WTC11 (cell line): ENCODE measurements around the gene TBL1X. TPM values are rescaled to one million over a fixed set of nuclear protein-coding genes. Genes with fewer than 3 reads are reported as not detected.

Source experiments
- ATAC-seq: fragments of 200-7000 bp; cut with Tn5 transposase; 2 replicates; pipeline ENCODE4 v1.10.0; 2021; ENCODE audit warnings: mild to moderate bottlenecking, moderate library complexity
- CTCF ChIA-PET: fragments of 300-600 bp; sonication (Branson Sonifier 250); formaldehyde crosslinking; loops from one replicate; lab custom pipeline; 2021; ENCODE audit warnings: antibody characterized with exemption; lab: Charles Lee
- POLR2A ChIA-PET: fragments of 350-600 bp; sonication (Branson Sonifier 250); formaldehyde crosslinking; loops from one replicate; lab custom pipeline; 2021; ENCODE audit warnings: antibody characterized with exemption; lab: Charles Lee
- DNase-seq: peaks from one replicate; pipeline ENCODE4 v3.0.0; 2021; ENCODE audit warnings: low spot score
- H3K27ac Mint-ChIP-seq: 2 replicates; pipeline ENCODE4 v1.8.0; 2021; ENCODE audit warnings: mixed read lengths
- H3K27me3 Mint-ChIP-seq: 2 replicates; pipeline ENCODE4 v1.8.0; 2021; ENCODE audit warnings: low read depth, mild to moderate bottlenecking, moderate library complexity, mixed read lengths
- H3K36me3 Mint-ChIP-seq: 2 replicates; pipeline ENCODE4 v1.8.0; 2021; ENCODE audit warnings: mixed read lengths
- H3K4me1 Mint-ChIP-seq: 2 replicates; pipeline ENCODE4 v1.8.0; 2022; ENCODE audit warnings: mixed read lengths
- H3K4me3 Mint-ChIP-seq: 2 replicates; pipeline ENCODE4 v1.8.0; 2021; ENCODE audit warnings: mild to moderate bottlenecking, moderate library complexity, mixed read lengths
- H3K9me3 Mint-ChIP-seq: 2 replicates; pipeline ENCODE4 v1.8.0; 2021; ENCODE audit warnings: mixed read lengths
- ATF6 ChIP-seq: sonication (generic); formaldehyde crosslinking; IDR thresholded peaks from 2 replicates; pipeline ENCODE4 v1.8.1; 2023; ENCODE audit warnings: mild to moderate bottlenecking, missing genetic modification reagents
- CBFB ChIP-seq: sonication (generic); formaldehyde crosslinking; IDR thresholded peaks from 2 replicates; pipeline ENCODE4 v1.8.1; 2022; ENCODE audit warnings: mild to moderate bottlenecking, low read depth, missing genetic modification reagents
- CREM ChIP-seq: sonication (generic); formaldehyde crosslinking; IDR thresholded peaks from 2 replicates; pipeline ENCODE4 v1.8.1; 2022; ENCODE audit warnings: mild to moderate bottlenecking, missing genetic modification reagents, moderate library complexity
- CTCF ChIP-seq: fragments of 200-600 bp; IDR thresholded peaks from 2 replicates; pipeline ENCODE4 v1.8.0; 2022; ENCODE audit warnings: antibody characterized with exemption
- ETV6 ChIP-seq: sonication (generic); formaldehyde crosslinking; IDR thresholded peaks from 2 replicates; pipeline ENCODE4 v1.8.1; 2022; ENCODE audit warnings: mild to moderate bottlenecking, missing genetic modification reagents
- FOXK1 ChIP-seq: sonication (generic); formaldehyde crosslinking; IDR thresholded peaks from 2 replicates; pipeline ENCODE4 v1.8.0; 2022; ENCODE audit warnings: mild to moderate bottlenecking, moderate library complexity, missing genetic modification reagents
- FOXP1 ChIP-seq: sonication (generic); formaldehyde crosslinking; IDR thresholded peaks from 2 replicates; pipeline ENCODE4 v1.8.0; 2022; ENCODE audit warnings: missing genetic modification reagents, mild to moderate bottlenecking, moderate library complexity, borderline replicate concordance
- GRHL2 ChIP-seq: fragments of 250-450 bp; sonication (Bioruptor Pico); IDR thresholded peaks from 2 replicates; pipeline ENCODE4 v1.8.0; 2022; ENCODE audit warnings: mild to moderate bottlenecking, moderate library complexity; ENCODE audit not compliant: insufficient replicate concordance, severe bottlenecking
- KAT7 ChIP-seq: sonication (generic); formaldehyde crosslinking; IDR thresholded peaks from 2 replicates; pipeline ENCODE4 v1.8.1; 2023; ENCODE audit warnings: missing genetic modification reagents, mild to moderate bottlenecking, borderline replicate concordance
- NFATC4 ChIP-seq: fragments of 250-450 bp; sonication (Bioruptor Pico); IDR thresholded peaks from 2 replicates; pipeline ENCODE4 v1.9.0; 2021; ENCODE audit warnings: mild to moderate bottlenecking
- NFE2L1 ChIP-seq: sonication (generic); formaldehyde crosslinking; IDR thresholded peaks from 2 replicates; pipeline ENCODE4 v1.8.1; 2023; ENCODE audit warnings: missing genetic modification reagents
- NR1H2 ChIP-seq: sonication (generic); formaldehyde crosslinking; IDR thresholded peaks from 2 replicates; pipeline ENCODE4 v1.9.0; 2021; ENCODE audit warnings: mild to moderate bottlenecking, moderate library complexity, missing genetic modification reagents
- SMAD3 ChIP-seq: sonication (generic); formaldehyde crosslinking; IDR thresholded peaks from 2 replicates; pipeline ENCODE4 v1.8.0; 2022; ENCODE audit warnings: missing genetic modification reagents, mild to moderate bottlenecking, borderline replicate concordance
- SMAD4 ChIP-seq: sonication (generic); formaldehyde crosslinking; IDR thresholded peaks from 2 replicates; pipeline ENCODE4 v1.8.0; 2022; ENCODE audit warnings: mild to moderate bottlenecking, missing genetic modification reagents
- SOX15 ChIP-seq: fragments of 250-450 bp; sonication (Bioruptor Pico); IDR thresholded peaks from 2 replicates; pipeline ENCODE4 v1.9.0; 2021; ENCODE audit warnings: mild to moderate bottlenecking
- SP1 ChIP-seq: sonication (generic); formaldehyde crosslinking; conservative IDR thresholded peaks from 2 replicates; pipeline ENCODE4 v1.8.1; 2022; ENCODE audit warnings: missing genetic modification reagents
- TEAD1 ChIP-seq: sonication (generic); formaldehyde crosslinking; IDR thresholded peaks from 2 replicates; pipeline ENCODE4 v1.8.0; 2022; ENCODE audit warnings: mild to moderate bottlenecking, missing genetic modification reagents
- ZNF263 ChIP-seq: sonication (generic); formaldehyde crosslinking; IDR thresholded peaks from 2 replicates; pipeline ENCODE4 v1.8.1; 2022; ENCODE audit warnings: low read depth, mild to moderate bottlenecking, moderate library complexity, missing genetic modification reagents
- ZNF423 ChIP-seq: fragments of 250-450 bp; sonication (Bioruptor Pico); IDR thresholded peaks from 2 replicates; pipeline ENCODE4 v2.1.2; 2022; ENCODE audit warnings: mild to moderate bottlenecking, moderate library complexity
- ZNF425 ChIP-seq: fragments of 250-450 bp; sonication (Bioruptor Pico); conservative IDR thresholded peaks from 2 replicates; pipeline ENCODE4 v1.9.0; 2021; ENCODE audit warnings: mild to moderate bottlenecking
- ZNF671 ChIP-seq: fragments of 250-450 bp; sonication (Bioruptor Pico); IDR thresholded peaks from 2 replicates; pipeline ENCODE4 v1.8.0; 2021; ENCODE audit warnings: mild to moderate bottlenecking
- total RNA-seq: library from RNA; stranded (reverse); gene quantifications from 3 replicates; pipeline ENCODE4 v1.2.3, GENCODE V29; 2021
- TF ChIP-seq, protein P1 (sequence below): sonication (generic); formaldehyde crosslinking; IDR thresholded peaks from 2 replicates; pipeline ENCODE4 v1.8.1; 2022; ENCODE audit warnings: low read depth, missing genetic modification reagents, borderline replicate concordance

The TBL1X gene
- total RNA-seq, 1 experiment from 2014 or later = 27.7 TPM

DNA sequence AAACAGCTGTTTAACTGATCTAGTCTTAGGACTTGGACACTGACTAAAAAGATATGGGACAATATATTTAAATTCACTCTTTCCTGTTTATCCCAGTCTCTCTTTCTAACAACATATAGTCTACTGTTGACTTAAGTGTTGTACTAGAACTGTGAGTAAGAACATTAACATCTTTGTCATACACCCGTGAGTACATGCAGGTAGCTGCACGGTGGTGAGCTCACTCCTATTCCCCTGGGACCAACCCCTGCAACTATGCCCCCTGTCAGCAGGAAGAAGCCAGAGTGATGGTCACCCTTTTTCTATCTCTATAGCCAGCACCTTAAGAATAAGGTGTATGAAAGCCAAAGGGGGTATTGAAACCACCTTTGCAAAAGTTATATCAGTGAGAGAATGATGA is 17.6 kb downstream of the TBL1X start:
- TF ChIP-seq SMAD4 (CRISPR knock-in tag) (no peak), CREM (CRISPR knock-in tag) (no peak), NFE2L1 (CRISPR knock-in tag) (no peak), NR1H2 (CRISPR knock-in tag) (no peak), GRHL2 (CRISPR knock-in tag) (no peak), SOX15 (CRISPR knock-in tag) (no peak), SP1 (no peak), FOXP1 (no peak), ATF6 (no peak), CTCF (no peak), ZNF425 (CRISPR knock-in tag) (no peak), FOXK1 (CRISPR knock-in tag) (no peak)
- no peak for ATAC-seq
- H3K4me1 Mint-ChIP-seq = peaks cover 31% of the 10 kb centered on the region

DNA sequence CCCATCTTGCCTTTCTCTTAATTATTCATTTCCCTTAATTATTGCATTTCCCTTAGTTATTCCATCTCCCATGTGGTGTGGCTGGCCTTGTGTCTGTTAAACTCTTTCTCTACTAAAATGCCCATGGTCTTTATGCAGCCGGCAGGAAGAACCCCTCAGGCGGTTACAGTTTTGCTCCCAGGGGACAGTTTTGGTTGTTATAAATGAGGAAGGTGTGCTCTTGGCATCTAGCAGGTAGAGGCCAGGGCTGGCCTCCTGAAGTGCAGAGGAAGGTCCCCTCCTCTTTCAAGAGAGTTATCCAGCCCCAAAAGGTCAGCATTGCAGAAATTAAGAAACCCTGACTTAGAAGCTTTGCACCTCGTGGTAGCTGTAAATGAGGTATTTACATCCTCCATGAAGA is 18.0 kb downstream of the TBL1X start:
- Mint-ChIP-seq H3K4me1 (peaks cover 26% of the 10 kb centered on the region), H3K27me3 (no peaks in the 10 kb centered on the region), H3K4me3 (no peak overlapping the region), H3K27ac (no peak overlapping the region), H3K36me3 (peaks cover 19% of the 10 kb centered on the region), H3K9me3 (peaks cover 7% of the 10 kb centered on the region; the same call in 1 of the 2 replicates)
- DNase-seq (no peak), ATAC-seq (no peak)
- no peak for TF ChIP-seq ZNF423 (CRISPR knock-in tag)
- TF ChIP-seq SMAD3 = no peak
- no peak for TF ChIP-seq ETV6
- TF ChIP-seq CBFB (CRISPR knock-in tag) = no peak
- TF ChIP-seq, protein P1, sequence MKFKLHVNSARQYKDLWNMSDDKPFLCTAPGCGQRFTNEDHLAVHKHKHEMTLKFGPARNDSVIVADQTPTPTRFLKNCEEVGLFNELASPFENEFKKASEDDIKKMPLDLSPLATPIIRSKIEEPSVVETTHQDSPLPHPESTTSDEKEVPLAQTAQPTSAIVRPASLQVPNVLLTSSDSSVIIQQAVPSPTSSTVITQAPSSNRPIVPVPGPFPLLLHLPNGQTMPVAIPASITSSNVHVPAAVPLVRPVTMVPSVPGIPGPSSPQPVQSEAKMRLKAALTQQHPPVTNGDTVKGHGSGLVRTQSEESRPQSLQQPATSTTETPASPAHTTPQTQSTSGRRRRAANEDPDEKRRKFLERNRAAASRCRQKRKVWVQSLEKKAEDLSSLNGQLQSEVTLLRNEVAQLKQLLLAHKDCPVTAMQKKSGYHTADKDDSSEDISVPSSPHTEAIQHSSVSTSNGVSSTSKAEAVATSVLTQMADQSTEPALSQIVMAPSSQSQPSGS = no peak
- no peak for TF ChIP-seq ZNF671 (CRISPR knock-in tag)
- TF ChIP-seq NFATC4 (CRISPR knock-in tag) = no peak
- no peak for TF ChIP-seq KAT7 (CRISPR knock-in tag)
- no peak for TF ChIP-seq ZNF263 (CRISPR knock-in tag)
- TF ChIP-seq TEAD1 (CRISPR knock-in tag) = no peak
- TF ChIP-seq GRHL2 (CRISPR knock-in tag) = no peak
- CTCF ChIA-PET = interaction anchor here (1.0 to 1.1 kb wide), 3 partner anchors 16 to 661 kb away, joined by 3 read pairs; no protein-coding TSS in a partner anchor
- POLR2A ChIA-PET = no interaction called here

More for the DNA sequence above, 17.6 kb downstream of the TBL1X start:
- ChIA-PET CTCF (interaction anchor here (1.0 to 1.1 kb wide), 2 partner anchors 16 to 218 kb away, joined by 3 read pairs; no protein-coding TSS in a partner anchor), POLR2A (no interaction called here)
- H3K9me3 Mint-ChIP-seq = peaks cover 7% of the 10 kb centered on the region; the same call in 1 of the 2 replicates
- DNase-seq = no peak
- no peaks in the 10 kb centered on the region for H3K27me3 Mint-ChIP-seq
- H3K4me3 Mint-ChIP-seq = no peak overlapping the region
- H3K36me3 Mint-ChIP-seq = peaks cover 19% of the 10 kb centered on the region
- no peak overlapping the region for H3K27ac Mint-ChIP-seq
